HepG2 (cell line): ENCODE results near the gene SNAI3. TPM values are rescaled to one million over a fixed set of nuclear protein-coding genes. Genes with fewer than 3 reads are reported as not detected.

Experiments
- BCL6 ChIP-seq: IDR thresholded peaks from 2 replicates; pipeline ENCODE4 v1.6.1; 2016; ENCODE audit warnings: missing genetic modification reagents, missing compliant biosample characterization
- CC2D1A ChIP-seq: sonication (generic); formaldehyde crosslinking; IDR thresholded peaks from 2 replicates; pipeline ENCODE4 v1.8.1; 2023; ENCODE audit warnings: mild to moderate bottlenecking, missing genetic modification reagents
- CENPBD1 ChIP-seq: sonication (generic); formaldehyde crosslinking; IDR thresholded peaks from 2 replicates; pipeline ENCODE4 v1.8.0; 2022; ENCODE audit warnings: missing genetic modification reagents, low read depth, mild to moderate bottlenecking, borderline replicate concordance
- HNRNPL ChIP-seq: fragments of 200-400 bp; formaldehyde crosslinking; IDR thresholded peaks from 2 replicates; pipeline ENCODE4 v1.6.1; 2017; ENCODE audit warnings: mild to moderate bottlenecking, low read depth, low read length
- HNRNPLL ChIP-seq: fragments of 200-400 bp; formaldehyde crosslinking; IDR thresholded peaks from 2 replicates; pipeline ENCODE4 v1.6.1; 2017; ENCODE audit warnings: mild to moderate bottlenecking, low read depth, low read length; ENCODE audit not compliant: poor library complexity, severe bottlenecking
- KDM1A ChIP-seq: IDR thresholded peaks from 2 replicates; pipeline ENCODE4 v1.6.1; 2016; ENCODE audit warnings: missing compliant biosample characterization
- KDM2A ChIP-seq: sonication (generic); formaldehyde crosslinking; IDR thresholded peaks from 2 replicates; pipeline ENCODE4 v1.4.0; 2020; ENCODE audit warnings: low read depth, missing genetic modification reagents, borderline replicate concordance
- MTA1 ChIP-seq: sonication (generic); formaldehyde crosslinking; IDR thresholded peaks from 2 replicates; pipeline ENCODE4 v1.4.0; 2020; ENCODE audit warnings: missing genetic modification reagents, mild to moderate bottlenecking, borderline replicate concordance
- NCOR1 ChIP-seq: fragments of 200-600 bp; sonication (generic); IDR thresholded peaks from 2 replicates; pipeline ENCODE4 v1.7.0; 2017; ENCODE audit warnings: antibody characterized with exemption, low read length, borderline replicate concordance
- NFATC3 ChIP-seq: sonication (generic); formaldehyde crosslinking; IDR thresholded peaks from 2 replicates; pipeline ENCODE4 v1.5.1; 2020; ENCODE audit warnings: mild to moderate bottlenecking, missing genetic modification reagents
- NFKB2 ChIP-seq: sonication (generic); formaldehyde crosslinking; IDR thresholded peaks from 2 replicates; pipeline ENCODE4 v1.4.0; 2020; ENCODE audit warnings: missing genetic modification reagents, borderline replicate concordance
- THAP11 ChIP-seq: IDR thresholded peaks from 2 replicates; pipeline ENCODE4 v1.6.1; 2016; ENCODE audit warnings: missing biosample characterization, missing genetic modification reagents
- YY1 ChIP-seq: IDR thresholded peaks from 2 replicates; pipeline ENCODE4 v1.6.1; 2011; ENCODE audit warnings: low read length, low read depth, moderate library complexity, mild to moderate bottlenecking; ENCODE audit not compliant: insufficient read depth, insufficient replicate concordance
- ZFP62 ChIP-seq: sonication (generic); formaldehyde crosslinking; IDR thresholded peaks from 2 replicates; pipeline ENCODE4 v1.4.0; 2020; ENCODE audit warnings: missing genetic modification reagents
- ZNF143 ChIP-seq: sonication (generic); formaldehyde crosslinking; IDR thresholded peaks from 2 replicates; pipeline ENCODE4 v1.4.0; 2020; ENCODE audit warnings: missing genetic modification reagents
- ZNF441 ChIP-seq: sonication (generic); formaldehyde crosslinking; IDR thresholded peaks from 2 replicates; pipeline ENCODE4 v1.7.0; 2021; ENCODE audit warnings: missing genetic modification reagents, borderline replicate concordance
- ZSCAN21 ChIP-seq: sonication (generic); formaldehyde crosslinking; IDR thresholded peaks from 2 replicates; pipeline ENCODE4 v1.8.0; 2022; ENCODE audit warnings: mild to moderate bottlenecking, missing genetic modification reagents, moderate library complexity, borderline replicate concordance
- ZSCAN30 ChIP-seq: sonication (generic); formaldehyde crosslinking; IDR thresholded peaks from 2 replicates; pipeline ENCODE4 v1.5.0; 2020; ENCODE audit warnings: mild to moderate bottlenecking, missing genetic modification reagents
- polyA plus RNA-seq, 8 experiments: library from polyadenylated mRNA; depleted of rRNA in 3 of 8; stranded (reverse) in 7 of 8; unstranded in 1 of 8; fragments of >200 nt; fragmentation: Illumina TruSeq in 4 of 8; extraction: Trizol in 4 of 8; gene quantifications; 2 replicates each; pipeline versions ENCODE4 v1.2.1 to v1.2.3, GENCODE V29; 2011 to 2016; ENCODE audit warnings: low read depth in 4 of 8, missing spikeins in 1 of 8, mixed read lengths in 1 of 8; ENCODE audit not compliant: insufficient read depth in 1 of 8
- total RNA-seq, 5 experiments: library from RNA; depleted of rRNA; stranded (reverse); fragments of >200 nt; fragmentation: Illumina TruSeq; extraction: Trizol; gene quantifications; 2 replicates each; pipeline ENCODE4 v1.2.3, GENCODE V29; 2016; ENCODE audit warnings: low read depth in 1 of 5
- TF ChIP-seq, protein P1 (sequence below): sonication (generic); formaldehyde crosslinking; IDR thresholded peaks from 2 replicates; pipeline ENCODE4 v1.9.0; 2021; ENCODE audit warnings: missing genetic modification reagents, borderline replicate concordance
- TF ChIP-seq, protein P2 (sequence below): sonication (generic); formaldehyde crosslinking; IDR thresholded peaks from 2 replicates; pipeline ENCODE4 v1.5.0; 2020; ENCODE audit warnings: missing genetic modification reagents
- TF ChIP-seq, protein P3 (sequence below): sonication (generic); formaldehyde crosslinking; IDR thresholded peaks from 2 replicates; pipeline ENCODE4 v1.4.0; 2020; ENCODE audit warnings: mild to moderate bottlenecking, missing genetic modification reagents
- TF ChIP-seq, protein P4 (sequence below): sonication (generic); formaldehyde crosslinking; IDR thresholded peaks from 2 replicates; pipeline ENCODE4 v1.5.0; 2020; ENCODE audit warnings: mild to moderate bottlenecking, missing genetic modification reagents

SNAI3 gene
- total and polyA plus RNA-seq, 2 of the 13 experiments (the other 11 are each of a cell fraction or from before 2014, with no cell fraction given): 0.09 to 0.18 TPM

DNA sequence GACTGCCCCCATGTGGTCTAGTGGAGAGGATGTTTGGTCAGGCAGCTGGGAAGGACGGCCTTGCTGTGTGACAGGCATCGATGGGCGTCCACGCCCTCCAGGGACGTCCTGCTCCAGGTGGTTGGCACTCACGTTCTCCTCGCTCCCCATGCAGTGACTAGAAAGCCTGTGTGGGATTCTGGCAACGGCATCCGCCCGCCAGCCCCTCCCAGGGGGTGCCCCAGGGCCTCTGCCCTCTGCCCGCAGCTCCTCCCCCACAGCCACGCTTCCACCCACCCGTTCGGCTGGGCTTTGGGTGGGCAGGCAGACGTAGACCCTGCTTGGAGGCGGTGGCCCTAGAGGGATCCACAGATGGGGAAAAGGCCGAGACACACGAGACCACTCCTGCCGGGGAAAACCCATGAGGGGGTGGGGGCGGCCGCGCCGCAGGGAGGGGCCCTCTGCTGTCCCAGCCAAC lies 52.6 kb downstream of the SNAI3 start (continued):
- TF ChIP-seq THAP11 (CRISPR knock-in tag): no peak
- no peak for TF ChIP-seq NCOR1
- no peak for TF ChIP-seq ZFP62 (CRISPR knock-in tag)
- no peak for TF ChIP-seq KDM1A
- no peak for TF ChIP-seq YY1
- TF ChIP-seq NFKB2 (CRISPR knock-in tag): no peak
- TF ChIP-seq KDM2A (CRISPR knock-in tag): 0 out of 2 replicates have a peak, but pooled peaks have one; percentile 6
- TF ChIP-seq ZNF441 (CRISPR knock-in tag): no peak
- TF ChIP-seq, protein P1, sequence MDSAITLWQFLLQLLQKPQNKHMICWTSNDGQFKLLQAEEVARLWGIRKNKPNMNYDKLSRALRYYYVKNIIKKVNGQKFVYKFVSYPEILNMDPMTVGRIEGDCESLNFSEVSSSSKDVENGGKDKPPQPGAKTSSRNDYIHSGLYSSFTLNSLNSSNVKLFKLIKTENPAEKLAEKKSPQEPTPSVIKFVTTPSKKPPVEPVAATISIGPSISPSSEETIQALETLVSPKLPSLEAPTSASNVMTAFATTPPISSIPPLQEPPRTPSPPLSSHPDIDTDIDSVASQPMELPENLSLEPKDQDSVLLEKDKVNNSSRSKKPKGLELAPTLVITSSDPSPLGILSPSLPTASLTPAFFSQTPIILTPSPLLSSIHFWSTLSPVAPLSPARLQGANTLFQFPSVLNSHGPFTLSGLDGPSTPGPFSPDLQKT (CRISPR knock-in tag): no peak
- no peak for TF ChIP-seq CC2D1A (CRISPR knock-in tag)
- TF ChIP-seq HNRNPLL: peak; percentile 12
- no peak for TF ChIP-seq ZNF143 (CRISPR knock-in tag)
- no peak for TF ChIP-seq NFATC3 (CRISPR knock-in tag)
- no peak for TF ChIP-seq BCL6 (CRISPR knock-in tag)
- no peak for TF ChIP-seq ZSCAN30
- TF ChIP-seq HNRNPL: 0 out of 2 replicates have a peak, but pooled peaks have one; percentile 39
- TF ChIP-seq ZSCAN21 (CRISPR knock-in tag): no peak
- no peak for TF ChIP-seq CENPBD1 (CRISPR knock-in tag)
- TF ChIP-seq, protein P2, sequence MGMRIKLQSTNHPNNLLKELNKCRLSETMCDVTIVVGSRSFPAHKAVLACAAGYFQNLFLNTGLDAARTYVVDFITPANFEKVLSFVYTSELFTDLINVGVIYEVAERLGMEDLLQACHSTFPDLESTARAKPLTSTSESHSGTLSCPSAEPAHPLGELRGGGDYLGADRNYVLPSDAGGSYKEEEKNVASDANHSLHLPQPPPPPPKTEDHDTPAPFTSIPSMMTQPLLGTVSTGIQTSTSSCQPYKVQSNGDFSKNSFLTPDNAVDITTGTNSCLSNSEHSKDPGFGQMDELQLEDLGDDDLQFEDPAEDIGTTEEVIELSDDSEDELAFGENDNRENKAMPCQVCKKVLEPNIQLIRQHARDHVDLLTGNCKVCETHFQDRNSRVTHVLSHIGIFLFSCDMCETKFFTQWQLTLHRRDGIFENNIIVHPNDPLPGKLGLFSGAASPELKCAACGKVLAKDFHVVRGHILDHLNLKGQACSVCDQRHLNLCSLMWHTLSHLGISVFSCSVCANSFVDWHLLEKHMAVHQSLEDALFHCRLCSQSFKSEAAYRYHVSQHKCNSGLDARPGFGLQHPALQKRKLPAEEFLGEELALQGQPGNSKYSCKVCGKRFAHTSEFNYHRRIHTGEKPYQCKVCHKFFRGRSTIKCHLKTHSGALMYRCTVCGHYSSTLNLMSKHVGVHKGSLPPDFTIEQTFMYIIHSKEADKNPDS (CRISPR knock-in tag): no peak
- TF ChIP-seq MTA1 (CRISPR knock-in tag): 0 out of 2 replicates have a peak, but pooled peaks have one; percentile 9
- TF ChIP-seq, protein P3, sequence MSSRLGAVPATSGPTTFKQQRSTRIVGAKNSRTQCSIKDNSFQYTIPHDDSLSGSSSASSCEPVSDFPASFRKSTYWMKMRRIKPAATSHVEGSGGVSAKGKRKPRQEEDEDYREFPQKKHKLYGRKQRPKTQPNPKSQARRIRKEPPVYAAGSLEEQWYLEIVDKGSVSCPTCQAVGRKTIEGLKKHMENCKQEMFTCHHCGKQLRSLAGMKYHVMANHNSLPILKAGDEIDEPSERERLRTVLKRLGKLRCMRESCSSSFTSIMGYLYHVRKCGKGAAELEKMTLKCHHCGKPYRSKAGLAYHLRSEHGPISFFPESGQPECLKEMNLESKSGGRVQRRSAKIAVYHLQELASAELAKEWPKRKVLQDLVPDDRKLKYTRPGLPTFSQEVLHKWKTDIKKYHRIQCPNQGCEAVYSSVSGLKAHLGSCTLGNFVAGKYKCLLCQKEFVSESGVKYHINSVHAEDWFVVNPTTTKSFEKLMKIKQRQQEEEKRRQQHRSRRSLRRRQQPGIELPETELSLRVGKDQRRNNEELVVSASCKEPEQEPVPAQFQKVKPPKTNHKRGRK (CRISPR knock-in tag): no peak
- TF ChIP-seq, protein P4, sequence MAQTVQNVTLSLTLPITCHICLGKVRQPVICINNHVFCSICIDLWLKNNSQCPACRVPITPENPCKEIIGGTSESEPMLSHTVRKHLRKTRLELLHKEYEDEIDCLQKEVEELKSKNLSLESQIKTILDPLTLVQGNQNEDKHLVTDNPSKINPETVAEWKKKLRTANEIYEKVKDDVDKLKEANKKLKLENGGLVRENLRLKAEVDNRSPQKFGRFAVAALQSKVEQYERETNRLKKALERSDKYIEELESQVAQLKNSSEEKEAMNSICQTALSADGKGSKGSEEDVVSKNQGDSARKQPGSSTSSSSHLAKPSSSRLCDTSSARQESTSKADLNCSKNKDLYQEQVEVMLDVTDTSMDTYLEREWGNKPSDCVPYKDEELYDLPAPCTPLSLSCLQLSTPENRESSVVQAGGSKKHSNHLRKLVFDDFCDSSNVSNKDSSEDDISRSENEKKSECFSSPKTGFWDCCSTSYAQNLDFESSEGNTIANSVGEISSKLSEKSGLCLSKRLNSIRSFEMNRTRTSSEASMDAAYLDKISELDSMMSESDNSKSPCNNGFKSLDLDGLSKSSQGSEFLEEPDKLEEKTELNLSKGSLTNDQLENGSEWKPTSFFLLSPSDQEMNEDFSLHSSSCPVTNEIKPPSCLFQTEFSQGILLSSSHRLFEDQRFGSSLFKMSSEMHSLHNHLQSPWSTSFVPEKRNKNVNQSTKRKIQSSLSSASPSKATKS (CRISPR knock-in tag): no peak
